Lung (tissue), 12 donors: ENCODE data around the gene FAM184A. TPM values are rescaled to one million over a fixed set of nuclear protein-coding genes. Genes with fewer than 3 reads are reported as not detected.

Source experiments
- ATAC-seq: fragments of 200-7000 bp; cut with Tn5 transposase; one replicate; pipeline ENCODE4 v1.9.1; 2020; ENCODE audit warnings: moderate number of reproducible peaks; ENCODE audit not compliant: insufficient read depth, low FRiP score
- DNase-seq, 3 donors: peaks; one replicate each; pipeline ENCODE4 v3.0.0-alpha.2; 2013 to 2017
- H3K27ac ChIP-seq, 2 donors: one replicate each; pipeline ENCODE4 v1.5.1; 2013; ENCODE audit warnings: mild to moderate bottlenecking in 2 of 2, moderate library complexity in 2 of 2, control low read depth in 1 of 2, inconsistent platforms in 1 of 2, low read depth in 1 of 2, low read length in 1 of 2
- H3K27me3 ChIP-seq, 3 donors: one replicate each; pipeline ENCODE4 v1.5.1; 2013; ENCODE audit warnings: low read length in 2 of 3; ENCODE audit not compliant: control insufficient read depth in 3 of 3, insufficient read depth in 3 of 3
- H3K36me3 ChIP-seq, 4 donors: one replicate each; pipeline ENCODE4 v1.5.1; 2013; ENCODE audit warnings: low read length in 4 of 4, mild to moderate bottlenecking in 1 of 4, moderate library complexity in 1 of 4; ENCODE audit not compliant: control insufficient read depth in 4 of 4, insufficient read depth in 4 of 4
- H3K4me1 ChIP-seq, 5 donors: one replicate each; pipeline ENCODE4 v1.5.1; 2013; ENCODE audit warnings: low read length in 5 of 5, mild to moderate bottlenecking in 2 of 5, moderate library complexity in 1 of 5; ENCODE audit not compliant: control insufficient read depth in 5 of 5, insufficient read depth in 5 of 5
- H3K4me3 ChIP-seq: one replicate; pipeline ENCODE4 v1.5.1; 2013; ENCODE audit warnings: mild to moderate bottlenecking, control low read depth, moderate library complexity
- H3K9ac ChIP-seq, 2 donors: one replicate each; pipeline ENCODE4 v1.5.1; 2013; ENCODE audit warnings: low read length in 2 of 2, control low read depth in 1 of 2; ENCODE audit not compliant: insufficient read depth in 1 of 2
- H3K9me3 ChIP-seq, 4 donors: one replicate each; pipeline ENCODE4 v1.5.1; 2013; ENCODE audit warnings: low read length in 3 of 4, mild to moderate bottlenecking in 1 of 4, moderate library complexity in 1 of 4; ENCODE audit not compliant: control insufficient read depth in 4 of 4, insufficient read depth in 3 of 4
- WGBS, 2 donors: extraction: QIAGEN DNeasy Blood & Tissue Kit; methylation state at CpG; one replicate each; pipeline ENCODE4 v1.1.7; 2013; 5-methylcytosine and 5-hydroxymethylcytosine counted together
- polyA plus RNA-seq, 2 donors: library from polyadenylated mRNA; stranded (reverse); fragments of 200-250 nt; gene quantifications; one replicate each; pipeline ENCODE4 v1.2.1, GENCODE V29; 2013
- total RNA-seq, 2 donors: library from RNA; depleted of rRNA in 1 of 2; stranded (reverse); fragments of >200 nt in 1 of 2; gene quantifications; one replicate each; pipeline ENCODE4 v1.2.1, GENCODE V29; 2014 to 2021
- TF ChIP-seq, protein P1 (sequence below): IDR thresholded peaks from 2 replicates; pipeline ENCODE4 v1.5.1; 2012; ENCODE audit warnings: mild to moderate bottlenecking; ENCODE audit errors: control extremely low read depth, extremely low read depth
- donor health status: control.
- donor health status: control.
- donor health status: Bipolar disorder and iron deficiency.
- donor health status: healthy.
- donor health status: DM: yes; HTN: yes; CAD: no.

FAM184A gene
- total and polyA plus RNA-seq, 4 donors: 4.4 to 63.4 (median 22.7) TPM

DNA sequence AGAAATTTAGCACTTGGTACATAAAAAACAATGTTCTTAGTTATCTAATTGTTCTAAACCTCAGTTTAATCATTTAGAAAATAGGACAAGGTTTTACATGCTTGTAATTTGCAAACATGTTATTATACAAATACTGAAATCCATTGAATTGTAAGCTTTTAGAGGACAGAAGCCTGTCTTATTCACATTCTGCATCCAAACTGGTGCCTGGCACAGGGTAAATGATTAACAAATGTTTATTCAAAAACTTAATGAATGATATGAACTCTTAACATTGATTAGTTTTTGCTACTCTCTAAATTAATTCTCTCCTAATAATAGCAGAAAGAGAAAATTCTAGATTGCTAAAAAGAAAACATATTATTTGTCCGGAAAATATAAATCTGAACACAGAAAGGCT is 85.1 kb downstream of the FAM184A start:
- no peak for DNase-seq
- Histone ChIP-seq H3K4me3 (no peak overlapping the region), H3K4me1 (no peaks in the 10 kb centered on the region), H3K27me3 (no peaks in the 10 kb centered on the region), H3K27ac (no peak overlapping the region), H3K36me3 (no peaks in the 10 kb centered on the region), H3K9me3 (no peaks in the 10 kb centered on the region), H3K9ac (no peak overlapping the region)
- TF ChIP-seq, protein P1, sequence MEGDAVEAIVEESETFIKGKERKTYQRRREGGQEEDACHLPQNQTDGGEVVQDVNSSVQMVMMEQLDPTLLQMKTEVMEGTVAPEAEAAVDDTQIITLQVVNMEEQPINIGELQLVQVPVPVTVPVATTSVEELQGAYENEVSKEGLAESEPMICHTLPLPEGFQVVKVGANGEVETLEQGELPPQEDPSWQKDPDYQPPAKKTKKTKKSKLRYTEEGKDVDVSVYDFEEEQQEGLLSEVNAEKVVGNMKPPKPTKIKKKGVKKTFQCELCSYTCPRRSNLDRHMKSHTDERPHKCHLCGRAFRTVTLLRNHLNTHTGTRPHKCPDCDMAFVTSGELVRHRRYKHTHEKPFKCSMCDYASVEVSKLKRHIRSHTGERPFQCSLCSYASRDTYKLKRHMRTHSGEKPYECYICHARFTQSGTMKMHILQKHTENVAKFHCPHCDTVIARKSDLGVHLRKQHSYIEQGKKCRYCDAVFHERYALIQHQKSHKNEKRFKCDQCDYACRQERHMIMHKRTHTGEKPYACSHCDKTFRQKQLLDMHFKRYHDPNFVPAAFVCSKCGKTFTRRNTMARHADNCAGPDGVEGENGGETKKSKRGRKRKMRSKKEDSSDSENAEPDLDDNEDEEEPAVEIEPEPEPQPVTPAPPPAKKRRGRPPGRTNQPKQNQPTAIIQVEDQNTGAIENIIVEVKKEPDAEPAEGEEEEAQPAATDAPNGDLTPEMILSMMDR: no peak
- WGBS, 2 donors: 91 to 94% methylated on average over 1 of the region's 1 CpG
- no peak for ATAC-seq

DNA sequence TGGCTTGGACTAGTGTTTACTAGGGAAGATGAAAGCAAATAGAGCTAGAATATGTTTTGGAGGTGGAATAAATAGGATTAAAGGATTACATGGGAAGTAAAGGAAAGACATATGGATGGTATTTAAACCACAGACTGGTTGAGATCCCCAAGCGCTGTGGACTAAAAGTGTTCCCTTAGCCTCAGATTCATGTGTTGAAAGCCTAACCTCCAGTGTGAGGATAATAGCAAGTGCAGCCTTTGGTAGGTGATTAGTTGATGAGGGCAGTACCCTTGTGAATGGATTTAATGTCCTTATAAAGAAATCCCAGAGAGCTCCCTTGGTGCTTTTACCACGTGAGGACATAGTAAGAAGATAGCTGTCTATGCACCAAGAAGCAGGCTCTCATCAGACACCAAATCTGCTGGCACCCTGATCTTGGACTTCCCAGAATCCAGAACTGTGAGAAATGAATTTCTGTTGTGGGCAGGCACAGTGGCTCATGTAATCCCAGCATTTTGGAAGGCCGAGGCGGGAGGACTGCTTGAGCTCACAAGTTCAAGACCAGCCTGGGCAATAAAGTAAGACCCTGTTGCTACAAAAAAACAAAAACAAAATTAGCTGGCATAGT is 86.2 kb downstream of the FAM184A start:
- TF ChIP-seq, protein P1: no peak
- 94 to 95% methylated on average over 4 of the region's 4 CpGs for WGBS, 2 donors
- no peak for ATAC-seq

DNA sequence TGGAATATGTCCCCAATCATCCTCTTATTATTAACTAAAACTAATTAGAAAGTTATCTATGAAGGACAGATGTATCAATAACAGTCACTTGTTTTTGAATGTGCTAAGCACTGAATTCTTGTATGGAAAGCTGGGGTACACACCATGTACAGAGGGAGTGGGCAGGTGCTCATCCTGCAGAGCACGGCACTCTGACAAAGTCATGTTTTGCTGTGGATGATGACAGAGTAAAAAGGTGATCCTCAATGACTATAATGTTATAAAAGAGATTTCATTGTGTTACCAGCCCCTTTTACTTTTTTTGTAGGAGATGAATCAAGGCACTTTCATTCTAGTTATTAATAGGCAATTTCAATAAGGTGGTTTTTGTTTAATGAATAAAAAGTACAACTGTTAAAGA is 92.2 kb downstream of the FAM184A start:
- ATAC-seq: no peak
- Histone ChIP-seq H3K4me3 (no peak overlapping the region), H3K27ac (no peak overlapping the region), H3K4me1 (peaks cover 0 to 2% (median 0%) of the 10 kb centered on the region in 5 donors), H3K9ac (no peak overlapping the region), H3K36me3 (no peaks in the 10 kb centered on the region), H3K9me3 (no peaks in the 10 kb centered on the region), H3K27me3 (no peaks in the 10 kb centered on the region)
- TF ChIP-seq, protein P1: no peak
- WGBS, 2 donors: 89 to 95% methylated on average over 1 of the region's 1 CpG
- no peak for DNase-seq

More for the DNA sequence above, 86.2 kb downstream of the FAM184A start:
- H3K27me3 ChIP-seq: no peaks in the 10 kb centered on the region
- H3K27ac ChIP-seq: no peak overlapping the region
- no peak overlapping the region for H3K4me3 ChIP-seq
- no peak overlapping the region for H3K9ac ChIP-seq
- DNase-seq: no peak
- H3K36me3 ChIP-seq: no peaks in the 10 kb centered on the region
- H3K9me3 ChIP-seq: no peaks in the 10 kb centered on the region
- H3K4me1 ChIP-seq: no peaks in the 10 kb centered on the region
